GM19455 (cell line): Measurements from ENCODE around the gene NFATC2.

Experiments
- ATAC-seq: cut with Tn5 transposase; IDR thresholded peaks from one replicate; pipeline ENCODE4 v1.9.1; 2021; ENCODE audit not compliant: unreplicated experiment

The NFATC2 gene

GRCh38 chr20:51339721-51340450 is 202.6 kb downstream of the NFATC2 start:
- ATAC-seq: no peak

- ATAC-seq: no peak
These were observed 203.7 kb downstream of the NFATC2 start for GRCh38 chr20:51338692-51339440.

- ATAC-seq: no peak
These were observed 205.3 kb downstream of the NFATC2 start for GRCh38 chr20:51337126-51337805.
